Measurements from ENCODE around the gene HS6ST2. TPM values are rescaled to one million over a fixed set of nuclear protein-coding genes. Genes with fewer than 3 reads are reported as not detected.

The HS6ST2 gene
- total RNA-seq, 2 donors from 2014 or later = not detected

GRCh38 chrX:132744470-132744869, 214.0 kb downstream of the HS6ST2 start:
- Histone ChIP-seq H3K27me3 (replicated peaks; ENCODE audit: insufficient read depth) (no peaks in the 10 kb centered on the region), H3K4me1 (ENCODE audit: control insufficient read depth in 1 of 2, low read depth in 2 of 2) (no peaks in the 10 kb centered on the region), H3K4me3 (no peak overlapping the region), H3K27ac (no peak overlapping the region), H3K36me3 (no peaks in the 10 kb centered on the region), H3K9me3 (no peaks in the 10 kb centered on the region)
- no peak for DNase-seq (ENCODE audit: low spot score)
- ATAC-seq (ENCODE audit: insufficient number of reproducible peaks, low FRiP score, low read depth) = no peak
- TF ChIP-seq CTCF (IDR thresholded peaks at IDR 0.05) = no peak

- no peak for ATAC-seq (ENCODE audit: insufficient number of reproducible peaks, low FRiP score, low read depth)
- TF ChIP-seq CTCF (IDR thresholded peaks at IDR 0.05) = no peak
- H3K4me1 ChIP-seq (ENCODE audit: control insufficient read depth in 1 of 2, low read depth in 2 of 2) = no peaks in the 10 kb centered on the region
- H3K27me3 ChIP-seq (replicated peaks; ENCODE audit: insufficient read depth) = no peaks in the 10 kb centered on the region
- H3K27ac ChIP-seq = no peak overlapping the region
- no peak for DNase-seq (ENCODE audit: low spot score)
- H3K4me3 ChIP-seq = no peak overlapping the region
- H3K36me3 ChIP-seq = no peaks in the 10 kb centered on the region
- no peaks in the 10 kb centered on the region for H3K9me3 ChIP-seq
Observed at GRCh38 chrX:132743086-132743485, 215.3 kb downstream of the HS6ST2 start.

GRCh38 chrX:132742246-132742645, 216.2 kb downstream of the HS6ST2 start:
- no peak for DNase-seq (ENCODE audit: low spot score)
- Histone ChIP-seq H3K27ac (no peak overlapping the region), H3K9me3 (no peaks in the 10 kb centered on the region), H3K36me3 (no peaks in the 10 kb centered on the region), H3K4me3 (no peak overlapping the region), H3K4me1 (ENCODE audit: control insufficient read depth in 1 of 2, low read depth in 2 of 2) (no peaks in the 10 kb centered on the region), H3K27me3 (replicated peaks; ENCODE audit: insufficient read depth) (no peaks in the 10 kb centered on the region)
- ATAC-seq (ENCODE audit: insufficient number of reproducible peaks, low FRiP score, low read depth) = no peak
- no peak for TF ChIP-seq CTCF (IDR thresholded peaks at IDR 0.05)

GRCh38 chrX:132741689-132742088, 216.7 kb downstream of the HS6ST2 start:
- no peaks in the 10 kb centered on the region for H3K36me3 ChIP-seq
- ATAC-seq (ENCODE audit: insufficient number of reproducible peaks, low FRiP score, low read depth) (no peak), DNase-seq (ENCODE audit: low spot score) (no peak)
- no peaks in the 10 kb centered on the region for H3K27me3 ChIP-seq (replicated peaks; ENCODE audit: insufficient read depth)
- no peak overlapping the region for H3K4me3 ChIP-seq
- H3K4me1 ChIP-seq (ENCODE audit: control insufficient read depth in 1 of 2, low read depth in 2 of 2) = no peaks in the 10 kb centered on the region
- no peaks in the 10 kb centered on the region for H3K9me3 ChIP-seq
- no peak for TF ChIP-seq CTCF (IDR thresholded peaks at IDR 0.05)
- H3K27ac ChIP-seq = no peak overlapping the region

GRCh38 chrX:132740316-132741123, 217.9 kb downstream of the HS6ST2 start:
- H3K9me3 ChIP-seq = no peaks in the 10 kb centered on the region
- ATAC-seq (ENCODE audit: insufficient number of reproducible peaks, low FRiP score, low read depth) = no peak

More at GRCh38 chrX:132740316-132741123, 217.9 kb downstream of the HS6ST2 start:
- TF ChIP-seq CTCF (IDR thresholded peaks at IDR 0.05) = no peak
- DNase-seq (ENCODE audit: low spot score) = no peak
- no peaks in the 10 kb centered on the region for H3K27me3 ChIP-seq (replicated peaks; ENCODE audit: insufficient read depth)
- H3K27ac ChIP-seq = no peak overlapping the region
- no peak overlapping the region for H3K4me3 ChIP-seq
- H3K4me1 ChIP-seq (ENCODE audit: control insufficient read depth in 1 of 2, low read depth in 2 of 2) = no peaks in the 10 kb centered on the region
- H3K36me3 ChIP-seq = no peaks in the 10 kb centered on the region

Measured in thoracic aorta (tissue), 2 donors.